ENCODE results near the gene TMEM11.

Gene TMEM11

GRCh38 chr17:21241564-21241963 is 27.6 kb upstream of the TMEM11 start:
- no peak for DNase-seq (ENCODE audit: low read depth)
- TF ChIP-seq, protein P1, sequence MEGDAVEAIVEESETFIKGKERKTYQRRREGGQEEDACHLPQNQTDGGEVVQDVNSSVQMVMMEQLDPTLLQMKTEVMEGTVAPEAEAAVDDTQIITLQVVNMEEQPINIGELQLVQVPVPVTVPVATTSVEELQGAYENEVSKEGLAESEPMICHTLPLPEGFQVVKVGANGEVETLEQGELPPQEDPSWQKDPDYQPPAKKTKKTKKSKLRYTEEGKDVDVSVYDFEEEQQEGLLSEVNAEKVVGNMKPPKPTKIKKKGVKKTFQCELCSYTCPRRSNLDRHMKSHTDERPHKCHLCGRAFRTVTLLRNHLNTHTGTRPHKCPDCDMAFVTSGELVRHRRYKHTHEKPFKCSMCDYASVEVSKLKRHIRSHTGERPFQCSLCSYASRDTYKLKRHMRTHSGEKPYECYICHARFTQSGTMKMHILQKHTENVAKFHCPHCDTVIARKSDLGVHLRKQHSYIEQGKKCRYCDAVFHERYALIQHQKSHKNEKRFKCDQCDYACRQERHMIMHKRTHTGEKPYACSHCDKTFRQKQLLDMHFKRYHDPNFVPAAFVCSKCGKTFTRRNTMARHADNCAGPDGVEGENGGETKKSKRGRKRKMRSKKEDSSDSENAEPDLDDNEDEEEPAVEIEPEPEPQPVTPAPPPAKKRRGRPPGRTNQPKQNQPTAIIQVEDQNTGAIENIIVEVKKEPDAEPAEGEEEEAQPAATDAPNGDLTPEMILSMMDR (IDR thresholded peaks at IDR 0.05; ENCODE audit: low read length, missing control alignments): no peak
- no peak overlapping the region for H3K4me3 ChIP-seq (replicated peaks; ENCODE audit: low read depth, low read length)

DNA sequence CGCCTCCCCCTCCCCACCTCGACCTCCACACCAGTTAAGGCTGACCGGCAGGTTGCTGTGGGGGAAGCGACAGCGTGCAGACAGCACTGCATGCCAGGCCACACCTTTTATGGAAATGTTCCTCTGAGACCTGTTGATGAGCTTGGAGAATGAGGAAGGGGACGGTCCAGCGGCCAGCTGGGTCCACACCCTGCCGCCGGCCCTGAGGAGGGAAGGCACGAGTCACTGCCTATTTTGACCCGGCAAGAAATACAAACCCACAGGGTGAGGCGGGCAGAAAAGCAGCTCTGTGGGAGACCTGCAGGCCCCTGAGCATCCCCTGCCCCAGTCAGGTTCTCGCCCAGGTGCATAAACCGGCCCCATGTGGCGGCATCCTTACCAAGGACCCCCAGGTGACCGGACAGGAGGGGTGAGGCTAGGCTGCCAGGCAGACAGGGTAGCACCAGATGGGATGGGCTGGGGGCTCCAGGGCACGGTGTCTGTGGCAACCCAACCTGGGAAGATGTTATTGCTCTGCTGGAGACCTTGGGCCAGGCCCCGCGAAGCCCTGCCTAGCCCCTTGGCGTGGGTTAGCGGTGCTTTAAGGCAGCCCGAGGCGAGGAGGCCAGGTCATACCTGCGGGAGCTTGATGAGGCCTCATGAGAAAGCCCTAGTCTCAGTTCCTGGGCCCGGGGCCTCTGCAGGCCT is 26.6 kb upstream of the TMEM11 start:
- DNase-seq (ENCODE audit: low read depth): no peak
- H3K4me3 ChIP-seq (replicated peaks; ENCODE audit: low read depth, low read length): no peak overlapping the region
- TF ChIP-seq, protein P1 (IDR thresholded peaks at IDR 0.05; ENCODE audit: low read length, missing control alignments): no peak

DNA sequence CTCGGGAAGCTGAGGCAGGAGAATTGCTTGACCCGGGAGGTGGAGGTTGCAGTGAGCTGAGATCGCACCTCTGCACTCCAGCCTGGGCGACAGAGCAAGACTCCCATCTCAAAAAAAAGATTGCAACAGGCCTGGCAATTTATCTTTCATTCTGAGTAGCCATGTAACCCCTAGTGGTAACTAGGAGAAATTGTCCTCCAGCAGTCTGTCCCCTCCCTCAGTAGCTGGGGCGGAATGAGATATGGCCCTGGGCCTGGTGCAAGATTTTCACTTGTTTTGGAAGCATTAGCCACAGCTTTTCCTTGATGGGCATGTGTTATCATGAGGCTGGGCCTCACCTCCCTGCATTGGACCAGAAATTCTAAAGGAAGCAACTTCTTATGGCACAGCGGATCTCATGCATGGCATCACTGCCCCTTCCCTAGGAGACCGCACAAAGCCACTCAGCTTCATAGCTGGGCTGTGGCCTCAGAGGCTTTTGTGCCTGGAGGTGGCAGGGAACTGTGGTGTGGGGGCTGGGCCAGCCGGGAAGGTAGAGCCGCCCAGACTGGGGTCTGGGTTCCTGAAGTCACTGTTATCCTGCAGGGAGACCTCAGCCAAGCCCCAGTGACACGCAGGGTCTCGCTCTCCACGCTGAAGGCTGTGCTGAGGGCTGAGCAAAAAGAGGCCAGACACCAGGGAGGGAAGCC is 25.9 kb upstream of the TMEM11 start:
- DNase-seq (ENCODE audit: low read depth): peak; percentile 47

GRCh38 chr17:21235921-21236320 is 22.0 kb upstream of the TMEM11 start:
- TF ChIP-seq, protein P1 (IDR thresholded peaks at IDR 0.05; ENCODE audit: low read length, missing control alignments): no peak
- no peak overlapping the region for H3K4me3 ChIP-seq (replicated peaks; ENCODE audit: low read depth, low read length)
- DNase-seq (ENCODE audit: low read depth): no peak

More for the DNA sequence above, 25.9 kb upstream of the TMEM11 start:
- TF ChIP-seq, protein P1 (IDR thresholded peaks at IDR 0.05; ENCODE audit: low read length, missing control alignments): peak; percentile 59
- H3K4me3 ChIP-seq (replicated peaks; ENCODE audit: low read depth, low read length): no peak overlapping the region

DNA sequence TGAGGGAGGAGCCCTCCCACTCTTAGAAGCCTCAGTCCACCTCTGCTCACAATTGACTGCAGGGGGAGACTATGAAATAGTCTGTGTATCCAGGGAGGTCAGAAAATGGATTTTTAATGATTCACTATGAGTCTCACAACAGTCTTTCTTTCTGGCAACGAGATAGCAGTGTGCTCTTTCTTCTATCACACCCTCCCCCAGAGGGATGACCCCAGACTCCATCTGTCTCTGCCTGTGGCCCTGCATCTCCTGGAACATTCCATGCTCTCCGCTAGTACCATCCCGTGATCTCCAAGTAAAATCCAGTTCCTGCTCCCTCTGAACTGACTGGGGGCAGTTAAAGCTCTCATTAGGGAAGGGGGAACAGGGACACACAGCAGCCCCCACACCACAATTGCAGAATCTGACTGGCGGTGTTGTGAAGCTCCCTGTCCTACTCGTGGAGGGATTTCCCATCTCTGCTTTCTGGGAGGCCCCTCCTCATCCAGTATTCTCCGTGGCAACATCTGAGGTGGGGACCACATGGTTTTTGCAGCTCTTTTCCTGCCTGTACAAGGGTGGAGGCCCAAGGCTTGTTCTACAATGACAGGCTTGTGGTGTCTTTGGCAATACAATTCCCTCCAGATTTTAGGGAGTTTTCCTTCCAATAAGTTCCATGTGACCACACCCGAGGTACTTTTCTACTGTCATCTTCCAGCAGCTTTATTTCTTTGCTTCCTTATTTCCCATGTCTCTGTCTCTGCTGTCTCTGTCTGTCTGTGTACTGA is 19.8 kb upstream of the TMEM11 start:
- H3K4me3 ChIP-seq (replicated peaks; ENCODE audit: low read depth, low read length): no peak overlapping the region
- TF ChIP-seq, protein P1 (IDR thresholded peaks at IDR 0.05; ENCODE audit: low read length, missing control alignments): no peak
- DNase-seq (ENCODE audit: low read depth): no peak

GRCh38 chr17:21232033-21232749 is 18.2 kb upstream of the TMEM11 start:
- DNase-seq (ENCODE audit: low read depth): no peak
- TF ChIP-seq, protein P1 (IDR thresholded peaks at IDR 0.05; ENCODE audit: low read length, missing control alignments): no peak
- no peak overlapping the region for H3K4me3 ChIP-seq (replicated peaks; ENCODE audit: low read depth, low read length)

Data from fibroblast of pulmonary artery (primary cell).